GM12878 (cell line): ENCODE data around the gene TBCD. TPM values are rescaled to one million over a fixed set of nuclear protein-coding genes. Genes with fewer than 3 reads are reported as not detected.

Experiments
- ATAC-seq: fragments of 200-7000 bp; cut with Tn5 transposase; 3 replicates; pipeline ENCODE4 v1.9.1; 2020; ENCODE audit warnings: mild to moderate bottlenecking, moderate library complexity
- BruUV-seq: library from RNA; stranded (reverse); fragments of 400-500 nt; replicated peaks from 2 replicates; lab custom pipeline; 2021; lab: Mats Ljungman, UMichigan
- CTCF ChIA-PET: fragments of 300-600 bp; sonication (Branson Sonifier 250); formaldehyde crosslinking; extraction: SDS; loops from one replicate; lab custom pipeline; 2021; ENCODE audit warnings: inconsistent platforms; lab: Yijun Ruan, JAX
- POLR2A ChIA-PET: fragments of 350-600 bp; formaldehyde crosslinking; extraction: SDS; loops from one replicate; lab custom pipeline; 2021; ENCODE audit warnings: inconsistent platforms; lab: Charles Lee
- RAD21 ChIA-PET: fragments of 300-600 bp; sonication (Branson Sonifier 250); formaldehyde crosslinking; loops from one replicate; lab custom pipeline; 2023; ENCODE audit warnings: antibody characterized with exemption; ENCODE audit not compliant: unreplicated experiment; lab: Charles Lee
- SMC1A ChIA-PET: fragments of 300-600 bp; sonication (Branson Sonifier 250); formaldehyde crosslinking; loops from one replicate; lab custom pipeline; 2023; ENCODE audit not compliant: unreplicated experiment, uncharacterized antibody; lab: Charles Lee
- DNase-seq: peaks from one replicate; pipeline ENCODE4 v3.0.0-alpha.2; 2011; ENCODE audit warnings: low read depth, low spot score
- FAIRE-seq: peaks from 3 replicates; lab custom pipeline; 2011; peaks lifted over from hg19 to GRCh38; lab: Jason Lieb, UNC
- H2AFZ ChIP-seq: 2 replicates; pipeline ENCODE4 v1.6.0; 2011; ENCODE audit warnings: low read depth, low read length, control low read depth; ENCODE audit not compliant: control insufficient read depth
- H3K27ac ChIP-seq: 2 replicates; pipeline ENCODE4 v1.5.1; 2011; ENCODE audit warnings: control low read depth; ENCODE audit not compliant: control insufficient read depth, insufficient read depth
- H3K27me3 ChIP-seq, 2 experiments: replicated peaks in 1 of 2; 2 replicates each; pipeline versions ENCODE4 v1.6.0 to v1.6.1; 2011; ENCODE audit warnings: low read length in 1 of 2; ENCODE audit not compliant: control insufficient read depth in 2 of 2, insufficient read depth in 2 of 2
- H3K36me3 ChIP-seq, 2 experiments: 2 replicates each; pipeline ENCODE4 v1.5.1; 2011; ENCODE audit warnings: low read length in 1 of 2; ENCODE audit not compliant: control insufficient read depth in 2 of 2, insufficient read depth in 2 of 2
- H3K4me1 ChIP-seq: 2 replicates; pipeline ENCODE4 v1.6.1; 2011; ENCODE audit warnings: mild to moderate bottlenecking, low read length, moderate library complexity, mixed read lengths; ENCODE audit not compliant: control insufficient read depth, insufficient read depth
- H3K4me2 ChIP-seq: 2 replicates; pipeline ENCODE4 v1.6.0; 2011; ENCODE audit warnings: control low read depth; ENCODE audit not compliant: control insufficient read depth, insufficient read depth
- H3K4me3 ChIP-seq: fragments of 200-600 bp; sonication (generic); 2 replicates; pipeline ENCODE4 v1.5.1; 2016
- H3K79me2 ChIP-seq: 2 replicates; pipeline ENCODE4 v1.6.0; 2011; ENCODE audit warnings: low read length; ENCODE audit not compliant: control insufficient read depth, insufficient read depth
- H3K9ac ChIP-seq: 2 replicates; pipeline ENCODE4 v1.8.0; 2011; ENCODE audit warnings: low read length, control low read depth, mixed read lengths; ENCODE audit not compliant: control insufficient read depth, insufficient read depth
- H3K9me3 ChIP-seq: replicated peaks from 3 replicates; pipeline ENCODE4 v1.5.1; 2011; ENCODE audit warnings: mild to moderate bottlenecking, low read length; ENCODE audit not compliant: control insufficient read depth, insufficient read depth
- H4K20me1 ChIP-seq: 2 replicates; pipeline ENCODE4 v1.6.0; 2011; ENCODE audit not compliant: control insufficient read depth, insufficient read depth
- CHD2 ChIP-seq: IDR thresholded peaks from 2 replicates; pipeline ENCODE4 v1.6.1; 2011; ENCODE audit warnings: low read depth, low read length, improper control_type of control experiment, borderline replicate concordance
- CREB1 ChIP-seq: IDR thresholded peaks from 2 replicates; pipeline ENCODE4 v1.6.1; 2012; ENCODE audit warnings: low read depth, mild to moderate bottlenecking, inconsistent platforms
- EGR1 ChIP-seq, 2 experiments: IDR thresholded peaks; 1 replicate in 1 of 2; 2 replicates in 1 of 2; pipeline ENCODE4 v1.6.1; 2011 to 2012; ENCODE audit warnings: low read depth in 2 of 2, low read length in 2 of 2, borderline replicate concordance in 1 of 2, mild to moderate bottlenecking in 1 of 2, moderate library complexity in 1 of 2
- IRF4 ChIP-seq: IDR thresholded peaks from 2 replicates; pipeline ENCODE4 v1.6.1; 2011; ENCODE audit warnings: low read depth, low read length
- NR2C1 ChIP-seq: fragments of 450-650 bp; IDR thresholded peaks from 2 replicates; pipeline ENCODE4 v1.6.1; 2017; ENCODE audit warnings: antibody characterized with exemption, mild to moderate bottlenecking, moderate library complexity
- SMC3 ChIP-seq: IDR thresholded peaks from 2 replicates; pipeline ENCODE4 v1.6.1; 2011; ENCODE audit warnings: low read length, improper control_type of control experiment, borderline replicate concordance
- STAT3 ChIP-seq: IDR thresholded peaks from 2 replicates; pipeline ENCODE4 v1.6.1; 2011; ENCODE audit warnings: low read depth, low read length, improper control_type of control experiment
- ZSCAN29 ChIP-seq: fragments of 450-650 bp; IDR thresholded peaks from 2 replicates; pipeline ENCODE4 v1.6.1; 2017; ENCODE audit warnings: mild to moderate bottlenecking, moderate library complexity
- WGBS: methylation state at CpG from one replicate; pipeline ENCODE4 v1.1.6; 2016; ENCODE audit warnings: low lambda C conversion rate; ENCODE audit not compliant: insufficient replicate concordance, insufficient coverage; ENCODE audit errors: missing lambda C conversion rate; 5-methylcytosine and 5-hydroxymethylcytosine counted together
- in situ Hi-C: fragments of 300-500 bp; cut with MboI; formaldehyde crosslinking; loops from 9 replicates; pipeline ENCODE4 v1.14.3; 2018; ENCODE audit warnings: mixed read lengths
- intact Hi-C: fragments of 100-400 bp; cut with micrococcal nuclease; formaldehyde crosslinking; loops from one replicate; pipeline ENCODE4 v1.14.2; 2022; ENCODE audit not compliant: unreplicated experiment
- polyA plus RNA-seq, 11 experiments: library from polyadenylated mRNA; depleted of rRNA in 4 of 11; unstranded in 6 of 11; stranded (reverse) in 5 of 11; fragments of >200 nt; fragmentation: Nextera tagmentation in 4 of 11; fragmentation: Illumina TruSeq in 1 of 11; extraction: Ambion mirVana in 4 of 11; extraction: Trizol in 1 of 11; gene quantifications; 1 replicate in 1 of 11; 2 replicates in 10 of 11; pipeline versions ENCODE4 v1.2.1 to v1.2.3, GENCODE V29; 2011 to 2016; ENCODE audit warnings: inconsistent platforms in 2 of 11, missing spikeins in 2 of 11, low read depth in 1 of 11
- total RNA-seq, 4 experiments: library from RNA; depleted of rRNA in 3 of 4; stranded (reverse); fragments of >200 nt in 3 of 4; fragmentation: Illumina TruSeq in 1 of 4; extraction: Trizol in 1 of 4; gene quantifications; 2 replicates each; pipeline versions ENCODE4 v1.2.1 to v1.2.3, GENCODE V29; 2013 to 2021
- TF ChIP-seq, protein P1 (sequence below): IDR thresholded peaks from 2 replicates; pipeline ENCODE4 v1.6.1; 2012; ENCODE audit warnings: low read depth, low read length, improper control_type of control experiment
- TF ChIP-seq, protein P2 (sequence below): fragments of 450-650 bp; IDR thresholded peaks from 2 replicates; pipeline ENCODE4 v1.6.1; 2018; ENCODE audit warnings: mild to moderate bottlenecking, low read depth, moderate library complexity; ENCODE audit not compliant: partially characterized antibody
- TF ChIP-seq, protein P3 (sequence below): fragments of 450-650 bp; IDR thresholded peaks from 2 replicates; pipeline ENCODE4 v1.6.1; 2017; ENCODE audit warnings: mild to moderate bottlenecking, moderate library complexity

The TBCD gene
- total and polyA plus RNA-seq, 10 of the 15 experiments (the other 5 are each of a cell fraction or from before 2014, with no cell fraction given) = 10.3 to 114 (median 52.4) TPM

DNA sequence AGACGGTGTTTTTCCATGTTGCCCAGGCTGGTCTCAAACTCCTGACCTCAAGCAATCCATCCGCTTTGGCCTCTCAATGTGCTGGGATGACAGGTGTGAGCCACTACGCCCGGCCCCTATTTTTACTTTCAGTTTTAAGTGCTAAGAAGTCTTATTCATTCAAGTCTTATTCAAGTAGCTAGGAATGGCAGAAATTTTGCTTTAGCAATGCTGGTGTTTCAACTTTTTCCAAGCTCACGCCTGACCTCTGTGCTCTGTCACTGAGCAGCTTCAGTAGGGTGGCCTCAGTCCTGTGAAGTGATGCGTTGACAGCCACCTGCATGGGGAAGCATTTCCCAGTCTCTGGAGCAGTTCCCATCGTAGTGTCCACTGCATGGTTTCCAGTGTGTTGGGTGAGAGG, 75.1 kb downstream of the TBCD start (continued):
- TF ChIP-seq, protein P1, sequence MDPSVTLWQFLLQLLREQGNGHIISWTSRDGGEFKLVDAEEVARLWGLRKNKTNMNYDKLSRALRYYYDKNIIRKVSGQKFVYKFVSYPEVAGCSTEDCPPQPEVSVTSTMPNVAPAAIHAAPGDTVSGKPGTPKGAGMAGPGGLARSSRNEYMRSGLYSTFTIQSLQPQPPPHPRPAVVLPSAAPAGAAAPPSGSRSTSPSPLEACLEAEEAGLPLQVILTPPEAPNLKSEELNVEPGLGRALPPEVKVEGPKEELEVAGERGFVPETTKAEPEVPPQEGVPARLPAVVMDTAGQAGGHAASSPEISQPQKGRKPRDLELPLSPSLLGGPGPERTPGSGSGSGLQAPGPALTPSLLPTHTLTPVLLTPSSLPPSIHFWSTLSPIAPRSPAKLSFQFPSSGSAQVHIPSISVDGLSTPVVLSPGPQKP = no peak
- TF ChIP-seq STAT3 (no peak), IRF4 (no peak), CREB1 (no peak), EGR1 (IDR thresholded peaks at IDR 0.05; ENCODE audit: borderline replicate concordance in 1 of 2, low read depth in 2 of 2, low read length in 2 of 2) (no peak), CHD2 (no peak), ZSCAN29 (no peak)
- TF ChIP-seq, protein P2, sequence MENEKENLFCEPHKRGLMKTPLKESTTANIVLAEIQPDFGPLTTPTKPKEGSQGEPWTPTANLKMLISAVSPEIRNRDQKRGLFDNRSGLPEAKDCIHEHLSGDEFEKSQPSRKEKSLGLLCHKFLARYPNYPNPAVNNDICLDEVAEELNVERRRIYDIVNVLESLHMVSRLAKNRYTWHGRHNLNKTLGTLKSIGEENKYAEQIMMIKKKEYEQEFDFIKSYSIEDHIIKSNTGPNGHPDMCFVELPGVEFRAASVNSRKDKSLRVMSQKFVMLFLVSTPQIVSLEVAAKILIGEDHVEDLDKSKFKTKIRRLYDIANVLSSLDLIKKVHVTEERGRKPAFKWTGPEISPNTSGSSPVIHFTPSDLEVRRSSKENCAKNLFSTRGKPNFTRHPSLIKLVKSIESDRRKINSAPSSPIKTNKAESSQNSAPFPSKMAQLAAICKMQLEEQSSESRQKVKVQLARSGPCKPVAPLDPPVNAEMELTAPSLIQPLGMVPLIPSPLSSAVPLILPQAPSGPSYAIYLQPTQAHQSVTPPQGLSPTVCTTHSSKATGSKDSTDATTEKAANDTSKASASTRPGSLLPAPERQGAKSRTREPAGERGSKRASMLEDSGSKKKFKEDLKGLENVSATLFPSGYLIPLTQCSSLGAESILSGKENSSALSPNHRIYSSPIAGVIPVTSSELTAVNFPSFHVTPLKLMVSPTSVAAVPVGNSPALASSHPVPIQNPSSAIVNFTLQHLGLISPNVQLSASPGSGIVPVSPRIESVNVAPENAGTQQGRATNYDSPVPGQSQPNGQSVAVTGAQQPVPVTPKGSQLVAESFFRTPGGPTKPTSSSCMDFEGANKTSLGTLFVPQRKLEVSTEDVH = no peak

DNA sequence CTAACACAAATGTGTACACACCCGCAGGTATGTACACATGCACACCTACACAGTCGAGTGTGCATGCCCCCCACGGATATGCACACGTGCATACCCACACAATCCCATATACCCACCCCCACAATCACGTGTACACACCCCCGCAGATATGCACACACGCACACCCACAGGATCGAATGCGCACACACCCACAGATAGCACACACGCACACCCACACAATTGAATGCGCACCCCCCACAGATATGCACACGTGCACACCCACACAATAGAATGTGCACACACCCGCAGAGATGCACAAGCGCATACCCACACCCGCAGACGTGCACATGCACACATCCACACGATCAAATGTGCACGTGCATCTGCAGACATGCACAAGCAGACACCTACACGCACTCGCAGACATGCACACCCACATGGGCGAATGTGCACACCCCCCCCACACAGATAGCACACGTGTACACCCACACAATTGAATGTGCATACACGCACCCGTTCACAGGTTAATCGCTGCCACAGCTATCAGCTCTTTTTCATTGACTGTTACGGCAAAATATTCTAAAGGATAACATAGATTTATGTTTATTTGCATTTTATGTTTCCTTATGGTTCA, 77.1 kb downstream of the TBCD start:
- H3K4me3 ChIP-seq = no peak overlapping the region
- no peaks in the 10 kb centered on the region for H4K20me1 ChIP-seq
- WGBS = 93% methylated on average over 26 of the region's 26 CpGs
- BruUV-seq = no TSS peak
- H3K27me3 ChIP-seq = no peaks in the 10 kb centered on the region
- CTCF ChIA-PET = no interaction called here
- SMC1A ChIA-PET = no interaction called here
- no peaks in the 10 kb centered on the region for H3K9me3 ChIP-seq
- no peak overlapping the region for H3K27ac ChIP-seq
- H3K79me2 ChIP-seq = no peaks in the 10 kb centered on the region
- DNase-seq (no peak), ATAC-seq (no peak), FAIRE-seq (no peak)
- H2AFZ ChIP-seq = no peak overlapping the region
- no peak overlapping the region for H3K4me2 ChIP-seq
- H3K36me3 ChIP-seq = peaks cover 3 to 6% of the 10 kb centered on the region in 2 experiments; a peak in 3 of 4 replicates
- in situ Hi-C loops (no loop called here), intact Hi-C loops (no loop called here)
- H3K9ac ChIP-seq = no peak overlapping the region
- H3K4me1 ChIP-seq = no peaks in the 10 kb centered on the region
- POLR2A ChIA-PET = no interaction called here
- RAD21 ChIA-PET = interaction anchor here (0.8 to 1.8 kb wide), 2 partner anchors 11 to 47 kb away, joined by 3 read pairs; no protein-coding TSS in a partner anchor
- TF ChIP-seq, protein P3, sequence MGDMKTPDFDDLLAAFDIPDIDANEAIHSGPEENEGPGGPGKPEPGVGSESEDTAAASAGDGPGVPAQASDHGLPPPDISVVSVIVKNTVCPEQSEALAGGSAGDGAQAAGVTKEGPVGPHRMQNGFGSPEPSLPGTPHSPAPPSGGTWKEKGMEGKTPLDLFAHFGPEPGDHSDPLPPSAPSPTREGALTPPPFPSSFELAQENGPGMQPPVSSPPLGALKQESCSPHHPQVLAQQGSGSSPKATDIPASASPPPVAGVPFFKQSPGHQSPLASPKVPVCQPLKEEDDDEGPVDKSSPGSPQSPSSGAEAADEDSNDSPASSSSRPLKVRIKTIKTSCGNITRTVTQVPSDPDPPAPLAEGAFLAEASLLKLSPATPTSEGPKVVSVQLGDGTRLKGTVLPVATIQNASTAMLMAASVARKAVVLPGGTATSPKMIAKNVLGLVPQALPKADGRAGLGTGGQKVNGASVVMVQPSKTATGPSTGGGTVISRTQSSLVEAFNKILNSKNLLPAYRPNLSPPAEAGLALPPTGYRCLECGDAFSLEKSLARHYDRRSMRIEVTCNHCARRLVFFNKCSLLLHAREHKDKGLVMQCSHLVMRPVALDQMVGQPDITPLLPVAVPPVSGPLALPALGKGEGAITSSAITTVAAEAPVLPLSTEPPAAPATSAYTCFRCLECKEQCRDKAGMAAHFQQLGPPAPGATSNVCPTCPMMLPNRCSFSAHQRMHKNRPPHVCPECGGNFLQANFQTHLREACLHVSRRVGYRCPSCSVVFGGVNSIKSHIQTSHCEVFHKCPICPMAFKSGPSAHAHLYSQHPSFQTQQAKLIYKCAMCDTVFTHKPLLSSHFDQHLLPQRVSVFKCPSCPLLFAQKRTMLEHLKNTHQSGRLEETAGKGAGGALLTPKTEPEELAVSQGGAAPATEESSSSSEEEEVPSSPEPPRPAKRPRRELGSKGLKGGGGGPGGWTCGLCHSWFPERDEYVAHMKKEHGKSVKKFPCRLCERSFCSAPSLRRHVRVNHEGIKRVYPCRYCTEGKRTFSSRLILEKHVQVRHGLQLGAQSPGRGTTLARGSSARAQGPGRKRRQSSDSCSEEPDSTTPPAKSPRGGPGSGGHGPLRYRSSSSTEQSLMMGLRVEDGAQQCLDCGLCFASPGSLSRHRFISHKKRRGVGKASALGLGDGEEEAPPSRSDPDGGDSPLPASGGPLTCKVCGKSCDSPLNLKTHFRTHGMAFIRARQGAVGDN = no peak
- no peak for TF ChIP-seq NR2C1
- TF ChIP-seq SMC3 = no peak
